Measurements from ENCODE around the gene AP1G2. TPM values are rescaled to one million over a fixed set of nuclear protein-coding genes. Genes with fewer than 3 reads are reported as not detected.

The AP1G2 gene
- total RNA-seq, 1 experiment from 2014 or later = 155 TPM

GRCh38 chr14:23550131-23550811 lies 17.3 kb downstream of the AP1G2 start:
- H3K4me3 ChIP-seq (replicated peaks in 1 of 2; ENCODE audit: low read depth in 1 of 2, low read length in 2 of 2) = peak overlapping the region; percentile 60 to 68; a peak in 2 of 4 replicates
- H3K4me2 ChIP-seq (ENCODE audit: low read length) = peak overlapping the region; percentile 89
- no peak overlapping the region for H2AFZ ChIP-seq (ENCODE audit: low read depth, low read length, poor library complexity, severe bottlenecking)
- no peaks in the 10 kb centered on the region for H4K20me1 ChIP-seq (ENCODE audit: insufficient read depth)
- H3K79me2 ChIP-seq (ENCODE audit: insufficient read depth, low read length) = no peaks in the 10 kb centered on the region
- ATAC-seq = no peak
- peaks cover 1 to 20% of the 10 kb centered on the region in 2 experiments; a peak in 3 of 4 replicates for H3K4me1 ChIP-seq (ENCODE audit: control insufficient read depth in 1 of 2, insufficient read depth in 2 of 2, low read length in 2 of 2)
- H3K9me2 ChIP-seq (ENCODE audit: insufficient read depth) = no peaks in the 10 kb centered on the region
- intact Hi-C loops (cut with micrococcal nuclease) = no loop called here
- H3K27ac ChIP-seq (ENCODE audit: low read depth, low read length) = no peak overlapping the region
- no peaks in the 10 kb centered on the region for H3K9me3 ChIP-seq (ENCODE audit: control insufficient read depth in 1 of 2, insufficient read depth in 1 of 2, low read depth in 1 of 2, low read length in 2 of 2)
- H3K9ac ChIP-seq (ENCODE audit: low read length) = no peak overlapping the region
- H3K27me3 ChIP-seq (ENCODE audit: insufficient read depth, low read length) = no peaks in the 10 kb centered on the region
- ChIA-PET CTCF (interaction anchor here (1.3 kb wide), 1 partner anchor 8 kb away, joined by 4 read pairs; no protein-coding TSS in a partner anchor), RAD21 (ENCODE audit: low non-redundant PET in 1 of 2, low total read pairs in 2 of 2, uncharacterized antibody in 2 of 2, unreplicated experiment in 2 of 2) (no interaction called here), POLR2A (no interaction called here)
- no peak for DNase-seq (ENCODE audit: low read depth, low spot score)
- no TSS peak for BruUV-seq (replicated peaks)
- H3K36me3 ChIP-seq (ENCODE audit: control insufficient read depth in 1 of 2, insufficient read depth in 2 of 2, low read length in 2 of 2) = no peaks in the 10 kb centered on the region
- TF ChIP-seq TCF7L2 (IDR thresholded peaks at IDR 0.05; ENCODE audit: borderline replicate concordance, extremely low read depth, insufficient read depth, insufficient read length) = no peak

GRCh38 chr14:23548351-23549318 lies 19.0 kb downstream of the AP1G2 start:
- Histone ChIP-seq H3K9me2 (ENCODE audit: insufficient read depth) (no peaks in the 10 kb centered on the region), H3K4me2 (ENCODE audit: low read length) (no peak overlapping the region), H3K36me3 (ENCODE audit: control insufficient read depth in 1 of 2, insufficient read depth in 2 of 2, low read length in 2 of 2) (no peaks in the 10 kb centered on the region), H3K9ac (ENCODE audit: low read length) (no peak overlapping the region), H3K27ac (ENCODE audit: low read depth, low read length) (no peak overlapping the region), H3K79me2 (ENCODE audit: insufficient read depth, low read length) (no peaks in the 10 kb centered on the region), H3K4me3 (replicated peaks in 1 of 2; ENCODE audit: low read depth in 1 of 2, low read length in 2 of 2) (no peak overlapping the region), H3K9me3 (ENCODE audit: control insufficient read depth in 1 of 2, insufficient read depth in 1 of 2, low read depth in 1 of 2, low read length in 2 of 2) (no peaks in the 10 kb centered on the region), H4K20me1 (ENCODE audit: insufficient read depth) (no peaks in the 10 kb centered on the region), H2AFZ (ENCODE audit: low read depth, low read length, poor library complexity, severe bottlenecking) (no peak overlapping the region), H3K27me3 (ENCODE audit: insufficient read depth, low read length) (no peaks in the 10 kb centered on the region), H3K4me1 (ENCODE audit: control insufficient read depth in 1 of 2, insufficient read depth in 2 of 2, low read length in 2 of 2) (peaks cover 0 to 15% of the 10 kb centered on the region in 2 experiments; a peak in 3 of 4 replicates)
- CTCF ChIA-PET = interaction anchor here (0.9 to 1.3 kb wide), 3 partner anchors 10 to 20 kb away, joined by 3 to 4 read pairs (median 3); no protein-coding TSS in a partner anchor
- BruUV-seq (replicated peaks) = no TSS peak
- POLR2A ChIA-PET = no interaction called here
- no peak for ATAC-seq
- intact Hi-C loops (cut with micrococcal nuclease) = no loop called here
- DNase-seq (ENCODE audit: low read depth, low spot score) = no peak
- RAD21 ChIA-PET (ENCODE audit: low non-redundant PET in 1 of 2, low total read pairs in 2 of 2, uncharacterized antibody in 2 of 2, unreplicated experiment in 2 of 2) = no interaction called here
- TF ChIP-seq SRF (IDR thresholded peaks at IDR 0.05; ENCODE audit: low read depth) (no peak), FOSL1 (IDR thresholded peaks at IDR 0.05; ENCODE audit: low read depth) (no peak), JUND (IDR thresholded peaks at IDR 0.05) (no peak), SIN3A (IDR thresholded peaks at IDR 0.05; ENCODE audit: low read depth) (no peak), EZH2 (IDR thresholded peaks at IDR 0.05) (no peak), TCF7L2 (IDR thresholded peaks at IDR 0.05; ENCODE audit: borderline replicate concordance, extremely low read depth, insufficient read depth, insufficient read length) (no peak), REST (IDR thresholded peaks at IDR 0.05; ENCODE audit: low read depth) (no peak), EGR1 (IDR thresholded peaks at IDR 0.05; ENCODE audit: low read depth) (no peak), ATF3 (IDR thresholded peaks at IDR 0.05) (no peak), EZH2phosphoT487 (IDR thresholded peaks at IDR 0.05; ENCODE audit: borderline replicate concordance) (no peak), CEBPB (IDR thresholded peaks at IDR 0.05; ENCODE audit: low read depth) (no peak), MAX (IDR thresholded peaks at IDR 0.05) (no peak)
